Fibroblast of pulmonary artery (primary cell): Measurements from ENCODE around the gene BLID.

ENCODE experiments used
- DNase-seq: peaks from one replicate; pipeline ENCODE4 v3.0.0-alpha.2; 2010; ENCODE audit warnings: low read depth
- H3K4me3 ChIP-seq: replicated peaks from 2 replicates; pipeline ENCODE4 v1.5.1; 2011; ENCODE audit warnings: low read depth, mild to moderate bottlenecking, control low read depth, low read length, moderate library complexity
- TF ChIP-seq, protein P1 (sequence below): IDR thresholded peaks from 2 replicates; pipeline ENCODE4 v1.5.1; 2011; ENCODE audit warnings: mild to moderate bottlenecking, control low read depth, low read length, inconsistent platforms; ENCODE audit errors: missing control alignments

The BLID gene

DNA sequence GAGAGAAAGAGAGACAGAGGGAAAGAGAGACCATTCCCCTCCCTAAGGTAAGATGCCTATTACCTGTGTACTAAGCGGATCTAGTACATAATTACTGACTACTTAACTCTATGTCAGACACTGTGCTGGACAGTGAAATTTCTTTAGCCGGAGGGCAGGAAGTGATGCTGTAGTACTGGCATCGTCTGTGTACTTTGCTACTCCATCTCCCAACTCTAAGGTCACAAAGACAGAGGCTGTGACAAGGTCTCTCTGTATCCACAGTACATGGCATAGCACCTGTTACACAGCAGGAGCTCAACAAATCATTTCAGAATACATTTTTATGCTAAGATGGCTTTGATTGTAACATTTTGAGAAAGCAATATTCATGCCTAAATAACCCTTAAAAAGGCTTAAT is 9.0 kb downstream of the BLID start:
- DNase-seq = no peak
- no peak overlapping the region for H3K4me3 ChIP-seq
- TF ChIP-seq, protein P1, sequence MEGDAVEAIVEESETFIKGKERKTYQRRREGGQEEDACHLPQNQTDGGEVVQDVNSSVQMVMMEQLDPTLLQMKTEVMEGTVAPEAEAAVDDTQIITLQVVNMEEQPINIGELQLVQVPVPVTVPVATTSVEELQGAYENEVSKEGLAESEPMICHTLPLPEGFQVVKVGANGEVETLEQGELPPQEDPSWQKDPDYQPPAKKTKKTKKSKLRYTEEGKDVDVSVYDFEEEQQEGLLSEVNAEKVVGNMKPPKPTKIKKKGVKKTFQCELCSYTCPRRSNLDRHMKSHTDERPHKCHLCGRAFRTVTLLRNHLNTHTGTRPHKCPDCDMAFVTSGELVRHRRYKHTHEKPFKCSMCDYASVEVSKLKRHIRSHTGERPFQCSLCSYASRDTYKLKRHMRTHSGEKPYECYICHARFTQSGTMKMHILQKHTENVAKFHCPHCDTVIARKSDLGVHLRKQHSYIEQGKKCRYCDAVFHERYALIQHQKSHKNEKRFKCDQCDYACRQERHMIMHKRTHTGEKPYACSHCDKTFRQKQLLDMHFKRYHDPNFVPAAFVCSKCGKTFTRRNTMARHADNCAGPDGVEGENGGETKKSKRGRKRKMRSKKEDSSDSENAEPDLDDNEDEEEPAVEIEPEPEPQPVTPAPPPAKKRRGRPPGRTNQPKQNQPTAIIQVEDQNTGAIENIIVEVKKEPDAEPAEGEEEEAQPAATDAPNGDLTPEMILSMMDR = no peak

DNA sequence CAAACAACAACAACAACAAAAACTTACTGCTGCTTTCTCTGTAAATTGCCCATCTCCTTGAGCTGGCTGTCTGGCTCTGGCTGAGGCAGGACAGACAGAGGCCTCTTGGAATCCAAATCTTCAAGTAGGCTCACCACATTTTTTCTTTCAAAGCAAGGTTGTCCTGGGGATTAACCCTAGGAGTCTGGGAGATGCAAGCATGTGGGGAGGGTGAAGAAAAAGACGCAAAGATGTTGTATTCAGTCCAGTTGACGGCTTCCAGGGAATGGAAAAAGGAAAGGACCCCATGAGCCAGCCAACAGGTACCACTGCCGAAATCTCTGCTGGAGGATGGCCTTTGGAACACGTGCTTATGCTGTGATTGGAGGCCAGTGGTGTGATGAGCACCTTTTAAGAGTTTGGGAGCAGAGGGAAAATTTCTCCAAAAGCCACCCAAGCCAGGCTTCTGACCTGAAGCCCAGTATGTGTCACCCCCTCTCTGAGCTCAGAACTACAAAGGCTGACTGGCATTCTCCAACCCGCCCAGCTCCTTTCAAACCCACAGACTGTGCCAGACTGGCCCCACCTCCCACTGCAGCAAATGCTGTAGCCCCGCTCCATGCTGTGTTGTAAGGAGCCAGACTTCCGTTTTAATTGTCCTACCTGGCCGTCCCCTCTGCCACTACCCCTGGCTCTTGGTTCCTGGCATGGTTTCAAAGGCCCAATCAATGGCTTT is 10.8 kb downstream of the BLID start:
- DNase-seq = no peak
- H3K4me3 ChIP-seq = no peak overlapping the region
- TF ChIP-seq, protein P1 = no peak

GRCh38 chr11:122104341-122104740 is 11.7 kb downstream of the BLID start:
- no peak overlapping the region for H3K4me3 ChIP-seq
- DNase-seq = no peak
- TF ChIP-seq, protein P1 = no peak

- DNase-seq = no peak
- TF ChIP-seq, protein P1 = no peak
- H3K4me3 ChIP-seq = no peak overlapping the region
Measured at GRCh38 chr11:122103726-122104125, 12.3 kb downstream of the BLID start.

DNA sequence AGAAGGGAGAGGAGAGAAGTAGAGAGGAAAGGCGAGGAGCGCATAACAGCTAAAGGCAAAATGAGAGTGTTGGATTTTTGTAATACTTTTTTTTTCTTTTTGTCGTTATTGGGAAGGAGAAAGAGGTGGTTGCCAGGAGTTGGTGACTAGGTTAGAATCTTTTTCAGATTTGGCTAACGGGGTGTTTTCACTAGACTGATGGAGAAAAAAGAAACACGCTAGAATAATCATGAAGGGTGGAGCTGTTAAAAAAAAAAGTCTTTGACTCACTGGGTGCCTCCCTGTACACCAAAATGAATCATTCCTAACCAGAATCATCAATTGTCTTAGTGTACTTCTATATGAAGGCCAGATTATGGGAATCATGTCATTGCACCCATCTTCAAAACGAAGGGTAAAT is 12.7 kb downstream of the BLID start:
- H3K4me3 ChIP-seq = no peak overlapping the region
- TF ChIP-seq, protein P1 = no peak
- DNase-seq = no peak

GRCh38 chr11:122102426-122102825 is 13.6 kb downstream of the BLID start:
- H3K4me3 ChIP-seq = peak overlapping the region; percentile 65
- TF ChIP-seq, protein P1 = no peak
- no peak for DNase-seq
